CD4-positive, alpha-beta T cell treated with Interleukin-6 for 4 hours (primary cell): Measurements from ENCODE around the gene NUDT22.
A peak's percentile ranks its signal among the peaks of the same experiment; 100 is the strongest.

ENCODE experiments used
- DNase-seq: peaks from one replicate; pipeline ENCODE4 v3.0.0-alpha.2; 2020; ENCODE audit warnings: mixed read lengths

NUDT22 gene

DNA sequence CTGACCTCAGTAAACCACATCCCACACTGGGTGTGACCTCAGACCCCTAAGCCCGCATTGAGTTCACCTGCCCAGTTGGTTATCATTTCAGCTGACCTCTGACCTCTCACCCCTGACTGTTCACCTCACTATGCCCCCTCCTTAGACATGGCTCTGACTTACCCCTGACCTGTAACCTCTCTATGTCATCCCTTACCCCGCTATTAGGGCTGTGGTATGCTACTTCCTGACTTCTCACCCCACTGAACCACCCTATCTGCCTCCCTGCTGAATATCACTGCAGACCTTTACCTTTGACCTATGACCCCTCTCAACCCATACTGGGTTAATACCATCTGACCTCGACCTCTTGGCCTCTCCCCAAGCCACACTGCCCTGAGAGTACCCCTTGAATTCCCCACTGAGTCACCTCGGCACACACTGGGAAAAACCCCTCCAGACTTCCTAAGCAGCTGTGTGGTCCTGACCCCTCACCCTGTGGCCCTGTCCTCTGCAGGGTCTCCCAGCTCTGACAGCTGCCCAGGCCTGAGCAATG lies 33.5 kb downstream of the NUDT22 start:
- DNase-seq, result no peak

GRCh38 chr11:64260147-64260708 lies 34.2 kb downstream of the NUDT22 start:
- DNase-seq, result no peak

GRCh38 chr11:64261556-64262080 lies 35.5 kb downstream of the NUDT22 start:
- no peak for DNase-seq

GRCh38 chr11:64262271-64263002 lies 36.4 kb downstream of the NUDT22 start:
- no peak for DNase-seq

DNA sequence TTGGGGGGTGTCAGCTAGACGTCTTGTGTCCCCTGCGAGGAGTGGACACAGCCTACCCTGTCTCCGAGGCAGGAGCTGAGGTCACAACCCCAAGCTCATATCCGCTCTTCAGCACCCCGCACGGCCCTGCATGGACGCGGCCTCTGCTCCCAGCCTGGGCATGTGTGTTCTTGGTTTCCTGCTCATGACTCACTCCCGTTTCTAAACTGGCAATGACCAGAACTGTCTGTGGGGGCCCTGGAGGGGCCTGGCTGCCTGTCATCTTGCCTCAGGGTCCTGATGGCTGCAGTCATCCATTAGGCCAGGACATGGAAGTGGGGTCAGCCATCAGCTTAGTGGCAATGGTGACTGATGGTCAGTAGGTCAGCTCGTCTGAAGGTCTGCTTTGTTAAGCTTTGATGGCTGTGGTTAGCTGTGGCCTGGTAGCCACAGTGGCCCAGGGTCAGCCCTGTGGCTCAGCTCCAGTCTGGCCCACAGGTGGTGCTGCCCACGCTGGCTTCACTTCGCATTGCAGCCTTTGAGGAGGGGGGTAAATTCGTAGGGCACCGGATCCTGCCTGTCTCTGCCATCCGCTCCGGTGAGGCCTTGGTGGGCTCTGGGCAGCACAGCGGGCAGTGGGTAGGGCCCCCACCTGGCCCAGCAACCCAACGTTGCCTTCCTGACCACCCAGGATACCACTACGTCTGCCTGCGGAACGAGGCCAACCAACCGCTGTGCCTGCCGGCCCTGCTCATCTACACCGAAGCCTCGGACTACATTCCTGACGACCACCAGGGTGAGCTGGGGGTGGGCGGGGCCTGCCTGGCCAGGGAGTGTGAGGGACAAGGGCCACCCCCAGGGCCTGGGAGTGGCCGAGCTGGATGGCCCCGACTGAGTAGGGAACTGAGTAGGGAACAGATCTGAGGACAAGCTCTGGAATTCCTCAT lies 37.2 kb downstream of the NUDT22 start:
- no peak for DNase-seq

GRCh38 chr11:64263947-64264317 lies 37.9 kb downstream of the NUDT22 start:
- DNase-seq, result no peak

DNA sequence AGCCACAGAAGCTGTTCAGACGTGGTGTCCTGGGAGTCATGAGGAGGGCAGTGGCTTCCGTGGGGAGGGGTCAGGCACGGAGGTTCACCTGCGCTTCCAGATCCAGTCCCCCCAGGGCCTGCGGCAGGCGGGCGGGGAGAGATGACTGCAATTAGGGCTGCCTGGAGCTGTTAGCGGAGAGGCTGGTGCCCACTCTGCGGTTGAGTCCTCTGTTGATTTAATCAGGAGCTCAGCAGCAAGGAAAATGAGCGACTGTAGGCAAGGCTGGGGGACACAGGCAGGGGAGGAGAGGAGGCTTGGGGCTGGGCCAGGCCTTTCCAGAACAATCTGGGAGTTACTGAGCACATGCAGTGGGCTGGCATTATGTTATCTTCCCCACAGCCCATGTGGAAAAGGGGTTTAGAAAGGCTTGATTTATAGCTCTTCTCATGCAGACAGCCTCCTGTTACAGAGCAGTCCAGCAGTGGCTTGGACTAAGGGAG lies 38.3 kb downstream of the NUDT22 start:
- no peak for DNase-seq

DNA sequence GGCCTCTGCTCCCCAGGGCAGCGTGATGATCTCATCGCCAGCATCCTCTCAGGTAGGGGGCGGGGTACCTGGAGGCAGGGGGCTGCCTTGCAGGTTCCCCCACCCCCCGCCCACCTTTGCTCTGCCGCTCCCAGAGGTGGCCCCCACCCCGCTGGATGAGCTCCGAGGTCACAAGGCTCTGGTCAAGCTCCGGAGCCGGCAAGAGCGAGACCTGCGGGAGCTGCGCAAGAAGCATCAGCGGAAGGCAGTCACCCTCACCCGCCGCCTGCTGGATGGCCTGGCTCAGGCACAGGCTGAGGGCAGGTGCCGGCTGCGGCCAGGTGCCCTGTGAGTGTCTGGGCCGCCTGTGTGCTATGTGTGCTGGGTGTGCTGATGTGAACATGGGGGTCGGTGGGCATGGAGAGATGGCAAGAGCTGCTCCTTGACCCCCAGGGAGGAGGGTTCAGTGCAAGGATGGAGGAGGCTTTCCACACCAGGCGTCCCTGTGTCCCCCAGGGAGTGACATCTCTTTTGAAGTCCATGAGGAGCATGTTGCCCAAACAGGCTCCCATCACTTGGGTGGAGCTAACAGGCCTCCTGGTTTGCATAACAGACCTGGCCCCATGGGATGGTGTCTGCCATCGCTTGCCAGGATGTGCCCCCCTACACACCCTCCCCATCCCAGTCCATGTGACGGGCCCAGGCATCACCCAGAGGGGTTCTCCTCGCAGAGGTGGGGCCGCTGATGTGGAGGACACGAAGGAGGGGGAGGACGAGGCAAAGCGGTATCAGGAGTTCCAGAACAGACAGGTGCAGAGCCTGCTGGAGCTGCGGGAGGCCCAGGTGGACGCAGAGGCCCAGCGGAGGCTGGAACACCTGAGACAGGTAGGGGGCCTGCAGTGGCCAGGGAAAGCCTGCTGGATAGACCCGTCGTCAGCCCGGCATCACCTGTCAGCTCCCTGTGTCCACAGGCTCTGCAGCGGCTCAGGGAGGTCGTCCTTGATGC lies 39.4 kb downstream of the NUDT22 start:
- no peak for DNase-seq

GRCh38 chr11:64266339-64266738 lies 40.3 kb downstream of the NUDT22 start:
- DNase-seq, result no peak

DNA sequence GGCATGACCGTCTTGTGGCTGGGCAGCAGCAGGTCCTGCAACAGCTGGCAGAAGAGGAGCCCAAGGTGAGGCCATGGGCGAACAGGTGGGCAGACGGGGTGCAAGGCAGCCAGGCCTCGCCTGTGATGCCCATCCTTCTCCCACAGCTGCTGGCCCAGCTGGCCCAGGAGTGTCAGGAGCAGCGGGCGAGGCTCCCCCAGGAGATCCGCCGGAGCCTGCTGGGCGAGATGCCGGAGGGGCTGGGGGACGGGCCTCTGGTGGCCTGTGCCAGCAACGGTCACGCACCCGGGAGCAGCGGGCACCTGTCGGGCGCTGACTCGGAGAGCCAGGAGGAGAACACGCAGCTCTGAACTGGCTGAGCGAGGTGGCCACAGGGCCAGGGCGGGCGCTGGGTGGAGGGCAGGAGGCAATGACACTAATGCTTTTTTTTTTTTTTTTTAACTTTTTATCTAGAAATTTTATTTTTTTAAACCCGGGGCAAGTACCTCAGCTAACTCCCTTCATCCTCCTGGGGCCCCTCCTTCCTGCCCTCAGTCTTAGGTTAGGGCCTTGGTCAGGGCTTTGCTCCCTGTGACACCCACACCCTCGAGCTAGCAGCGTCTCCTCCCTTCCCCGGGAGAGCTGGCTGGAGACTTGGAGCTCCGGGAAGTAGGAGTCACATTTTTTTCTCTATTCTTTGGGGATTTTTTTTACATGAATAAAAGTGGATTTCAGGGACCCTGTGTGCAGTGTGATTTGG lies 41.3 kb downstream of the NUDT22 start:
- no peak for DNase-seq

DNA sequence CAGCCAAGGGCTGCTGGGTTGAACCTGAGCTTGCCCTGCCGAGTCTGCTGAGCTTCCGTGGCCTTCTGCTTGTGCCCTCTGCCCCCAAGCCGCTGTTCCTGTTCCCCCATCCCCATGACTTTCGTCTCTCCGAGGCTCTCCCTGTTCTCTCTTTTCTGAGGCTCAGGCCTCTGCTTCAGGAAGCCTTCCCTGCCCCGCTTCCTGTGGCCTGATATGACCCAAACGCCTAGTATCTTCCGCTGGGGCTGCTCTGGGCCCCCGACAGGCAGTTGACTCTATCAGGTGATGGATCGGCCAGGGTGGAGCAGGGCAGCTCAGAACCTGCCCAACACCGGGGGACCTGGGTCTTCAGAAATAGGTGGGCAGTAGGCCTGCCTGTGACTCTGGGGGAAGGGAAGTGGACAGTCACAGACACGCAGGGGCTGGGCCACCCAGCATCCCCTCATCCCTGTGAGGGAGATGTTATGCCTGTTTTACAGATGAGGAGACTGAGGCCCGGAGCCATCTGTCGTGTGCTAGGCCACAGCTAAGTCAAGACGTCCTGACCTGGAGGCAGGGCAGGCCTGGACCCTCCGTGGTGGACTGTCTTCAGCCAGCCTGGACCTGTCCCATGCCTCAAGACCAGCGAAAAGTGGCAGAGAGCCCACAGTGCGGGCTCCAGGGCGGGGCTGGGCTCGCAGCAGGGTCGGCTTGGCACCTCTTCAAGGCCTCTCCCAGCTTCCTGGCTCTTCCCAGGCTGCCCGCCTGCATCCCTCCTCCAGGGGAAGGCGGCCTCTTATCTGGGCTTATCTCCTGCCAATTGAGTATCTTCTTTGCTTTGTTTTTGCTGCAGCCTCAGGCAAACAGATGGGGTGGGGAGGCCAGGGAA lies 42.2 kb downstream of the NUDT22 start:
- DNase-seq, result no peak

GRCh38 chr11:64268893-64269539 lies 42.9 kb downstream of the NUDT22 start:
- peak; percentile 48 for DNase-seq

GRCh38 chr11:64269540-64270220 lies 43.6 kb downstream of the NUDT22 start:
- peak; percentile 98 for DNase-seq

- no peak for DNase-seq
Observed at GRCh38 chr11:64275031-64275800, 49.1 kb downstream of the NUDT22 start.

- no peak for DNase-seq
Observed at GRCh38 chr11:64275841-64276240, 49.8 kb downstream of the NUDT22 start.

DNA sequence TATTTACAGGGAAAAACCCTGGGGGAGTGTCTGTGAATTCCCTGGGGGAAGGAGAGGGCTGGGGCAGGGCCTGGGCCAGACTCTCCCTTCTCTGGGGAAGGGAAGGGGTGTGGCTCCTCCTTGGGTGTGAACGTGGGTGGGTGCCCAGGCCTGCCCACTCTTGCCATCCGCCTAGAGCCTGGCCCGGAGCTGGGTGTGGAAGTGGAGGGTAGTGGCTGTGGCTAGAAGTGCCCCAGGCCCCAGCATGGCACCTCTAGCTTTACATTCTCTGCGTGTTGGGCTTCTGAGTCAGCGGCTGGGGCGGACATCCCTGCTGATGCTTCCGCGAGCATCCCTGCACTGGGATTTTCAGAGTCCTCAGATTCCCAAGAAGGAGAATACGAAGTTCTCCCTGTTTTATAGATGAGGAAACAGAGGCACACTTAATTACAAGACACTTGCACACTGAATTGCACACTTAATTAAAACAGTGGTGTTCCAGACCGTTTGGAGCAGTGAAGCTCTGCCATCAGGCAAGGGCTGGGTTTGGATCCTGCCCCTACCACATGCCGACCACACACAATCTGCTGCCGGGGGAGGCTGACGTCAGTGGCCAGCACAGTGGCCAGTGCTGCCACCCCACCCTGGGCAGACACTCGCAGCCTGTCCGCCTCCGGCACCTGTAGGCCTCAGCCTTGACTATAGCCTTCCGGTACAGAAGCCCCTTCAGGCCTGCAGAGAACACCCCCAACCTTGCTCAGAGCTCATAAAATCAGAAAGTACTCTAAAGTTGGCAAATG lies 50.8 kb downstream of the NUDT22 start:
- DNase-seq, result no peak

GRCh38 chr11:64278576-64279190 lies 52.6 kb downstream of the NUDT22 start:
- no peak for DNase-seq
